HepG2 (cell line): ENCODE data around the gene SCP2. TPM values are rescaled to one million over a fixed set of nuclear protein-coding genes. Genes with fewer than 3 reads are reported as not detected.

Source experiments
- ATAD3A ChIP-seq: sonication (generic); formaldehyde crosslinking; IDR thresholded peaks from 2 replicates; pipeline ENCODE4 v1.4.0; 2020; ENCODE audit warnings: missing genetic modification reagents
- GTF3A ChIP-seq: sonication (generic); formaldehyde crosslinking; conservative IDR thresholded peaks from 2 replicates; pipeline ENCODE4 v1.4.0; 2020; ENCODE audit warnings: mild to moderate bottlenecking, missing genetic modification reagents
- IKZF4 ChIP-seq: sonication (generic); formaldehyde crosslinking; IDR thresholded peaks from 2 replicates; pipeline ENCODE4 v1.5.1; 2020; ENCODE audit warnings: borderline replicate concordance, mild to moderate bottlenecking, low read depth, missing genetic modification reagents; ENCODE audit errors: not compliant biosample characterization
- MEF2D ChIP-seq: sonication (generic); formaldehyde crosslinking; IDR thresholded peaks from 2 replicates; pipeline ENCODE4 v1.5.1; 2020; ENCODE audit warnings: mild to moderate bottlenecking, missing genetic modification reagents
- RBFOX2 ChIP-seq: fragments of 200-400 bp; formaldehyde crosslinking; IDR thresholded peaks from 2 replicates; pipeline ENCODE4 v1.6.1; 2017; ENCODE audit warnings: low read depth, mild to moderate bottlenecking, low read length
- TBP ChIP-seq: sonication (generic); formaldehyde crosslinking; IDR thresholded peaks from 2 replicates; pipeline ENCODE4 v1.5.0; 2020; ENCODE audit warnings: missing genetic modification reagents
- ZFX ChIP-seq: sonication (generic); formaldehyde crosslinking; IDR thresholded peaks from 2 replicates; pipeline ENCODE4 v1.4.0; 2020; ENCODE audit warnings: mild to moderate bottlenecking, low read depth, missing genetic modification reagents, moderate library complexity
- ZNF30 ChIP-seq: sonication (generic); formaldehyde crosslinking; IDR thresholded peaks from 2 replicates; pipeline ENCODE4 v1.5.0; 2020; ENCODE audit warnings: mild to moderate bottlenecking, missing genetic modification reagents
- ZNF382 ChIP-seq: sonication (generic); formaldehyde crosslinking; IDR thresholded peaks from 2 replicates; pipeline ENCODE4 v1.5.0; 2020; ENCODE audit warnings: missing genetic modification reagents, mild to moderate bottlenecking, borderline replicate concordance
- ZNF501 ChIP-seq: sonication (generic); formaldehyde crosslinking; IDR thresholded peaks from 2 replicates; pipeline ENCODE4 v1.5.1; 2020; ENCODE audit warnings: mild to moderate bottlenecking, moderate library complexity, missing genetic modification reagents
- ZNF558 ChIP-seq: sonication (generic); formaldehyde crosslinking; IDR thresholded peaks from 2 replicates; pipeline ENCODE4 v1.9.0; 2022; ENCODE audit warnings: mild to moderate bottlenecking, missing genetic modification reagents, borderline replicate concordance
- ZNF572 ChIP-seq: sonication (generic); formaldehyde crosslinking; IDR thresholded peaks from 2 replicates; pipeline ENCODE4 v1.5.1; 2020; ENCODE audit warnings: mild to moderate bottlenecking, missing genetic modification reagents
- ZNF614 ChIP-seq: IDR thresholded peaks from 2 replicates; pipeline ENCODE4 v1.6.1; 2018; ENCODE audit warnings: missing biosample characterization, missing genetic modification reagents, inconsistent platforms, borderline replicate concordance
- polyA plus RNA-seq, 8 experiments: library from polyadenylated mRNA; depleted of rRNA in 3 of 8; stranded (reverse) in 7 of 8; unstranded in 1 of 8; fragments of >200 nt; fragmentation: Illumina TruSeq in 4 of 8; extraction: Trizol in 4 of 8; gene quantifications; 2 replicates each; pipeline versions ENCODE4 v1.2.1 to v1.2.3, GENCODE V29; 2011 to 2016; ENCODE audit warnings: low read depth in 4 of 8, missing spikeins in 1 of 8, mixed read lengths in 1 of 8; ENCODE audit not compliant: insufficient read depth in 1 of 8
- total RNA-seq, 5 experiments: library from RNA; depleted of rRNA; stranded (reverse); fragments of >200 nt; fragmentation: Illumina TruSeq; extraction: Trizol; gene quantifications; 2 replicates each; pipeline ENCODE4 v1.2.3, GENCODE V29; 2016; ENCODE audit warnings: low read depth in 1 of 5
- TF ChIP-seq, protein P1 (sequence below): sonication (generic); formaldehyde crosslinking; IDR thresholded peaks from 2 replicates; pipeline ENCODE4 v1.9.0; 2022; ENCODE audit warnings: low read depth, missing genetic modification reagents
- TF ChIP-seq, protein P2 (sequence below): sonication (generic); formaldehyde crosslinking; IDR thresholded peaks from 2 replicates; pipeline ENCODE4 v1.4.0; 2020; ENCODE audit warnings: low read depth, mild to moderate bottlenecking, missing genetic modification reagents
- TF ChIP-seq, protein P3 (sequence below): sonication (generic); formaldehyde crosslinking; conservative IDR thresholded peaks from 2 replicates; pipeline ENCODE4 v1.8.0; 2022; ENCODE audit warnings: mild to moderate bottlenecking, moderate library complexity, missing genetic modification reagents
- TF ChIP-seq, protein P4 (sequence below): sonication (generic); formaldehyde crosslinking; IDR thresholded peaks from 2 replicates; pipeline ENCODE4 v1.9.0; 2022; ENCODE audit warnings: missing genetic modification reagents, mild to moderate bottlenecking, borderline replicate concordance
- TF ChIP-seq, protein P5 (sequence below), 2 experiments: sonication (generic) in 1 of 2; formaldehyde crosslinking in 1 of 2; IDR thresholded peaks; 2 replicates each; pipeline versions ENCODE4 v1.4.0 to v1.6.1; 2018 to 2020; ENCODE audit warnings: missing genetic modification reagents in 2 of 2, borderline replicate concordance in 1 of 2, low read depth in 1 of 2, mild to moderate bottlenecking in 1 of 2, missing biosample characterization in 1 of 2
- TF ChIP-seq, protein P6 (sequence below): sonication (generic); formaldehyde crosslinking; IDR thresholded peaks from 2 replicates; pipeline ENCODE4 v1.5.0; 2020; ENCODE audit warnings: mild to moderate bottlenecking, missing genetic modification reagents

Gene SCP2
- total and polyA plus RNA-seq, 2 of the 13 experiments (the other 11 are each of a cell fraction or from before 2014, with no cell fraction given): 59.0 to 133 TPM

DNA sequence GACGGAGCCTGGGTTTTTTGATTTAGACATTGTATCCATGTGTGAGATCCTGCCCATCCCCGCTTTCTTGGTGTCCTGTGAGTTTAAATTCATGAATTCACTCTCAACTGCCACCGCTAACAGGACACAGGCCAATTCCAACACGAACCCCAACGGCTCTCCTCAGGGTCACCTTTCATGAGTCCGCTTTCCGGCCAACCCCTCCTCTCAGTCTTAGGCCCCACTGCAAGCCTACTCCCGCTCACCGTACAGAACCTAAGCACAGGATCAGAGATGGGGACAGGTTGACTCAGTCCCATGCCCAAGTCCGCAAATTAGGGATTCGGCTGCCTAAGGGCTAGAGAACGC lies 238 bp upstream of the SCP2 start (continued):
- TF ChIP-seq, protein P1, sequence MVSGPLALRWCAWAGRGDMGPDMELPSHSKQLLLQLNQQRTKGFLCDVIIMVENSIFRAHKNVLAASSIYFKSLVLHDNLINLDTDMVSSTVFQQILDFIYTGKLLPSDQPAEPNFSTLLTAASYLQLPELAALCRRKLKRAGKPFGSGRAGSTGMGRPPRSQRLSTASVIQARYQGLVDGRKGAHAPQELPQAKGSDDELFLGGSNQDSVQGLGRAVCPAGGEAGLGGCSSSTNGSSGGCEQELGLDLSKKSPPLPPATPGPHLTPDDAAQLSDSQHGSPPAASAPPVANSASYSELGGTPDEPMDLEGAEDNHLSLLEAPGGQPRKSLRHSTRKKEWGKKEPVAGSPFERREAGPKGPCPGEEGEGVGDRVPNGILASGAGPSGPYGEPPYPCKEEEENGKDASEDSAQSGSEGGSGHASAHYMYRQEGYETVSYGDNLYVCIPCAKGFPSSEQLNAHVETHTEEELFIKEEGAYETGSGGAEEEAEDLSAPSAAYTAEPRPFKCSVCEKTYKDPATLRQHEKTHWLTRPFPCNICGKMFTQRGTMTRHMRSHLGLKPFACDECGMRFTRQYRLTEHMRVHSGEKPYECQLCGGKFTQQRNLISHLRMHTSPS (CRISPR knock-in tag): no peak
- TF ChIP-seq ZNF572 (CRISPR knock-in tag): no peak
- TF ChIP-seq RBFOX2: no peak
- TF ChIP-seq ATAD3A (CRISPR knock-in tag): no peak
- no peak for TF ChIP-seq IKZF4 (CRISPR knock-in tag)
- TF ChIP-seq ZNF501: peak; percentile 23; the same call in 1 of the 2 replicates
- 0 out of 2 replicates have a peak, but pooled peaks have one; percentile 14 for TF ChIP-seq ZNF614 (CRISPR knock-in tag)
- TF ChIP-seq, protein P2, sequence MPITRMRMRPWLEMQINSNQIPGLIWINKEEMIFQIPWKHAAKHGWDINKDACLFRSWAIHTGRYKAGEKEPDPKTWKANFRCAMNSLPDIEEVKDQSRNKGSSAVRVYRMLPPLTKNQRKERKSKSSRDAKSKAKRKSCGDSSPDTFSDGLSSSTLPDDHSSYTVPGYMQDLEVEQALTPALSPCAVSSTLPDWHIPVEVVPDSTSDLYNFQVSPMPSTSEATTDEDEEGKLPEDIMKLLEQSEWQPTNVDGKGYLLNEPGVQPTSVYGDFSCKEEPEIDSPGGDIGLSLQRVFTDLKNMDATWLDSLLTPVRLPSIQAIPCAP (CRISPR knock-in tag): no peak
- TF ChIP-seq, protein P3, sequence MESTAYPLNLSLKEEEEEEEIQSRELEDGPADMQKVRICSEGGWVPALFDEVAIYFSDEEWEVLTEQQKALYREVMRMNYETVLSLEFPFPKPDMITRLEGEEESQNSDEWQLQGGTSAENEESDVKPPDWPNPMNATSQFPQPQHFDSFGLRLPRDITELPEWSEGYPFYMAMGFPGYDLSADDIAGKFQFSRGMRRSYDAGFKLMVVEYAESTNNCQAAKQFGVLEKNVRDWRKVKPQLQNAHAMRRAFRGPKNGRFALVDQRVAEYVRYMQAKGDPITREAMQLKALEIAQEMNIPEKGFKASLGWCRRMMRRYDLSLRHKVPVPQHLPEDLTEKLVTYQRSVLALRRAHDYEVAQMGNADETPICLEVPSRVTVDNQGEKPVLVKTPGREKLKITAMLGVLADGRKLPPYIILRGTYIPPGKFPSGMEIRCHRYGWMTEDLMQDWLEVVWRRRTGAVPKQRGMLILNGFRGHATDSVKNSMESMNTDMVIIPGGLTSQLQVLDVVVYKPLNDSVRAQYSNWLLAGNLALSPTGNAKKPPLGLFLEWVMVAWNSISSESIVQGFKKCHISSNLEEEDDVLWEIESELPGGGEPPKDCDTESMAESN (CRISPR knock-in tag): no peak
- TF ChIP-seq ZNF558: 0 out of 2 replicates have a peak, but pooled peaks have one; percentile 20
- TF ChIP-seq, protein P4, sequence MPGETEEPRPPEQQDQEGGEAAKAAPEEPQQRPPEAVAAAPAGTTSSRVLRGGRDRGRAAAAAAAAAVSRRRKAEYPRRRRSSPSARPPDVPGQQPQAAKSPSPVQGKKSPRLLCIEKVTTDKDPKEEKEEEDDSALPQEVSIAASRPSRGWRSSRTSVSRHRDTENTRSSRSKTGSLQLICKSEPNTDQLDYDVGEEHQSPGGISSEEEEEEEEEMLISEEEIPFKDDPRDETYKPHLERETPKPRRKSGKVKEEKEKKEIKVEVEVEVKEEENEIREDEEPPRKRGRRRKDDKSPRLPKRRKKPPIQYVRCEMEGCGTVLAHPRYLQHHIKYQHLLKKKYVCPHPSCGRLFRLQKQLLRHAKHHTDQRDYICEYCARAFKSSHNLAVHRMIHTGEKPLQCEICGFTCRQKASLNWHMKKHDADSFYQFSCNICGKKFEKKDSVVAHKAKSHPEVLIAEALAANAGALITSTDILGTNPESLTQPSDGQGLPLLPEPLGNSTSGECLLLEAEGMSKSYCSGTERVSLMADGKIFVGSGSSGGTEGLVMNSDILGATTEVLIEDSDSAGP (CRISPR knock-in tag): 0 out of 2 replicates have a peak, but pooled peaks have one; percentile 36
- no peak for TF ChIP-seq MEF2D (CRISPR knock-in tag)
- TF ChIP-seq ZNF30 (CRISPR knock-in tag): no peak
- TF ChIP-seq, protein P5, sequence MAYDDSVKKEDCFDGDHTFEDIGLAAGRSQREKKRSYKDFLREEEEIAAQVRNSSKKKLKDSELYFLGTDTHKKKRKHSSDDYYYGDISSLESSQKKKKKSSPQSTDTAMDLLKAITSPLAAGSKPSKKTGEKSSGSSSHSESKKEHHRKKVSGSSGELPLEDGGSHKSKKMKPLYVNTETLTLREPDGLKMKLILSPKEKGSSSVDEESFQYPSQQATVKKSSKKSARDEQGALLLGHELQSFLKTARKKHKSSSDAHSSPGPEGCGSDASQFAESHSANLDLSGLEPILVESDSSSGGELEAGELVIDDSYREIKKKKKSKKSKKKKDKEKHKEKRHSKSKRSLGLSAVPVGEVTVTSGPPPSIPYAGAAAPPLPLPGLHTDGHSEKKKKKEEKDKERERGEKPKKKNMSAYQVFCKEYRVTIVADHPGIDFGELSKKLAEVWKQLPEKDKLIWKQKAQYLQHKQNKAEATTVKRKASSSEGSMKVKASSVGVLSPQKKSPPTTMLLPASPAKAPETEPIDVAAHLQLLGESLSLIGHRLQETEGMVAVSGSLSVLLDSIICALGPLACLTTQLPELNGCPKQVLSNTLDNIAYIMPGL (CRISPR knock-in tag; IDR thresholded peaks at IDR 0.05; ENCODE audit: borderline replicate concordance in 1 of 2, low read depth in 1 of 2): peak in 1 of 2 experiments; percentile 9; a peak in 1 of 4 replicates
- peak; percentile 82; the same call in 1 of the 2 replicates for TF ChIP-seq ZFX (CRISPR knock-in tag)
- no peak for TF ChIP-seq GTF3A
- TF ChIP-seq, protein P6, sequence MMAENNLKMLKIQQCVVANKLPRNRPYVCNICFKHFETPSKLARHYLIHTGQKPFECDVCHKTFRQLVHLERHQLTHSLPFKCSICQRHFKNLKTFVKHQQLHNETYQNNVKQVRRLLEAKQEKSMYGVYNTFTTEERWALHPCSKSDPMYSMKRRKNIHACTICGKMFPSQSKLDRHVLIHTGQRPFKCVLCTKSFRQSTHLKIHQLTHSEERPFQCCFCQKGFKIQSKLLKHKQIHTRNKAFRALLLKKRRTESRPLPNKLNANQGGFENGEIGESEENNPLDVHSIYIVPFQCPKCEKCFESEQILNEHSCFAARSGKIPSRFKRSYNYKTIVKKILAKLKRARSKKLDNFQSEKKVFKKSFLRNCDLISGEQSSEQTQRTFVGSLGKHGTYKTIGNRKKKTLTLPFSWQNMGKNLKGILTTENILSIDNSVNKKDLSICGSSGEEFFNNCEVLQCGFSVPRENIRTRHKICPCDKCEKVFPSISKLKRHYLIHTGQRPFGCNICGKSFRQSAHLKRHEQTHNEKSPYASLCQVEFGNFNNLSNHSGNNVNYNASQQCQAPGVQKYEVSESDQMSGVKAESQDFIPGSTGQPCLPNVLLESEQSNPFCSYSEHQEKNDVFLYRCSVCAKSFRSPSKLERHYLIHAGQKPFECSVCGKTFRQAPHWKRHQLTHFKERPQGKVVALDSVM (CRISPR knock-in tag): peak; percentile 27; the same call in 1 of the 2 replicates
- TF ChIP-seq ZNF382 (CRISPR knock-in tag): no peak
- no peak for TF ChIP-seq TBP (CRISPR knock-in tag)
